Measurements from ENCODE around the gene AIG1.

DNA sequence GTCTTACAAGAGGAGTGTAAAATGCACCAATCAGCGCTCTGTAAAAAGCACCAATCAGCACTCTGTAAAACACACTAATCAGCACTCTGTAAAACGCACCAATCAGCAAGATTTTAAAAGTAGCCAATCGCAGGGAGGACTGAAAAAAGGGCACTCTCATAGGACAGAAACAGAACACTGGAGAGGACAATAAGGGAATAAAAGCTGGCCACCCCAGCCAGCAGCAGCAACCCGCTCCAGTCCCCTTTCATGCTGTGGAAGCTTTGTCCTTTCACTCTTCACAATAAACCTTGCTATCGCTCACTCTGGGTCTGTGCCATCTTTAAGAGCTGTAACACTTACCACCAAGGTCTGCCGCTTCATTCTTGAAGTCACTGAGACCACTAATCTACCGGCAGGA lies 1.7 kb upstream of the AIG1 start:
- TF ChIP-seq POLR2AphosphoS5 (IDR thresholded peaks at IDR 0.05) (no peak), EZH2 (IDR thresholded peaks at IDR 0.05; ENCODE audit: borderline replicate concordance, insufficient read depth, low read length, poor library complexity, severe bottlenecking) (no peak), SMC3 (conservative IDR thresholded peaks at IDR 0.05; ENCODE audit: poor library complexity) (no peak), RAD21 (conservative IDR thresholded peaks at IDR 0.05) (no peak), EP300 (conservative IDR thresholded peaks at IDR 0.05; ENCODE audit: poor library complexity, severe bottlenecking) (no peak), TAF1 (IDR thresholded peaks at IDR 0.05; ENCODE audit: low read depth) (no peak)
- TF ChIP-seq, protein P1, sequence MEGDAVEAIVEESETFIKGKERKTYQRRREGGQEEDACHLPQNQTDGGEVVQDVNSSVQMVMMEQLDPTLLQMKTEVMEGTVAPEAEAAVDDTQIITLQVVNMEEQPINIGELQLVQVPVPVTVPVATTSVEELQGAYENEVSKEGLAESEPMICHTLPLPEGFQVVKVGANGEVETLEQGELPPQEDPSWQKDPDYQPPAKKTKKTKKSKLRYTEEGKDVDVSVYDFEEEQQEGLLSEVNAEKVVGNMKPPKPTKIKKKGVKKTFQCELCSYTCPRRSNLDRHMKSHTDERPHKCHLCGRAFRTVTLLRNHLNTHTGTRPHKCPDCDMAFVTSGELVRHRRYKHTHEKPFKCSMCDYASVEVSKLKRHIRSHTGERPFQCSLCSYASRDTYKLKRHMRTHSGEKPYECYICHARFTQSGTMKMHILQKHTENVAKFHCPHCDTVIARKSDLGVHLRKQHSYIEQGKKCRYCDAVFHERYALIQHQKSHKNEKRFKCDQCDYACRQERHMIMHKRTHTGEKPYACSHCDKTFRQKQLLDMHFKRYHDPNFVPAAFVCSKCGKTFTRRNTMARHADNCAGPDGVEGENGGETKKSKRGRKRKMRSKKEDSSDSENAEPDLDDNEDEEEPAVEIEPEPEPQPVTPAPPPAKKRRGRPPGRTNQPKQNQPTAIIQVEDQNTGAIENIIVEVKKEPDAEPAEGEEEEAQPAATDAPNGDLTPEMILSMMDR (IDR thresholded peaks at IDR 0.05; ENCODE audit: poor library complexity, severe bottlenecking): no peak
- TF ChIP-seq, protein P2, sequence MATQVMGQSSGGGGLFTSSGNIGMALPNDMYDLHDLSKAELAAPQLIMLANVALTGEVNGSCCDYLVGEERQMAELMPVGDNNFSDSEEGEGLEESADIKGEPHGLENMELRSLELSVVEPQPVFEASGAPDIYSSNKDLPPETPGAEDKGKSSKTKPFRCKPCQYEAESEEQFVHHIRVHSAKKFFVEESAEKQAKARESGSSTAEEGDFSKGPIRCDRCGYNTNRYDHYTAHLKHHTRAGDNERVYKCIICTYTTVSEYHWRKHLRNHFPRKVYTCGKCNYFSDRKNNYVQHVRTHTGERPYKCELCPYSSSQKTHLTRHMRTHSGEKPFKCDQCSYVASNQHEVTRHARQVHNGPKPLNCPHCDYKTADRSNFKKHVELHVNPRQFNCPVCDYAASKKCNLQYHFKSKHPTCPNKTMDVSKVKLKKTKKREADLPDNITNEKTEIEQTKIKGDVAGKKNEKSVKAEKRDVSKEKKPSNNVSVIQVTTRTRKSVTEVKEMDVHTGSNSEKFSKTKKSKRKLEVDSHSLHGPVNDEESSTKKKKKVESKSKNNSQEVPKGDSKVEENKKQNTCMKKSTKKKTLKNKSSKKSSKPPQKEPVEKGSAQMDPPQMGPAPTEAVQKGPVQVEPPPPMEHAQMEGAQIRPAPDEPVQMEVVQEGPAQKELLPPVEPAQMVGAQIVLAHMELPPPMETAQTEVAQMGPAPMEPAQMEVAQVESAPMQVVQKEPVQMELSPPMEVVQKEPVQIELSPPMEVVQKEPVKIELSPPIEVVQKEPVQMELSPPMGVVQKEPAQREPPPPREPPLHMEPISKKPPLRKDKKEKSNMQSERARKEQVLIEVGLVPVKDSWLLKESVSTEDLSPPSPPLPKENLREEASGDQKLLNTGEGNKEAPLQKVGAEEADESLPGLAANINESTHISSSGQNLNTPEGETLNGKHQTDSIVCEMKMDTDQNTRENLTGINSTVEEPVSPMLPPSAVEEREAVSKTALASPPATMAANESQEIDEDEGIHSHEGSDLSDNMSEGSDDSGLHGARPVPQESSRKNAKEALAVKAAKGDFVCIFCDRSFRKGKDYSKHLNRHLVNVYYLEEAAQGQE (IDR thresholded peaks at IDR 0.05; ENCODE audit: borderline replicate concordance): no peak
